GM12864 (cell line): Measurements from ENCODE around the gene NKD1.

Experiments used
- DNase-seq: peaks from one replicate; pipeline ENCODE4 v3.0.0-alpha.2; 2011; ENCODE audit warnings: low read depth
- H3K4me3 ChIP-seq: 2 replicates; pipeline ENCODE4 v1.5.1; 2011; ENCODE audit warnings: mild to moderate bottlenecking, low read depth, low read length, control low read depth
- CTCF ChIP-seq: IDR thresholded peaks from 2 replicates; pipeline ENCODE4 v1.5.1; 2011; ENCODE audit warnings: low read depth, mild to moderate bottlenecking, moderate library complexity, low read length, control low read depth, inconsistent platforms; ENCODE audit errors: missing control alignments

The NKD1 gene

GRCh38 chr16:50584033-50584722, 36.0 kb downstream of the NKD1 start:
- peak; percentile 19 for DNase-seq
- TF ChIP-seq CTCF: no peak
- no peak overlapping the region for H3K4me3 ChIP-seq

- no peak overlapping the region for H3K4me3 ChIP-seq
- DNase-seq: no peak
- TF ChIP-seq CTCF: no peak
These were observed 37.2 kb downstream of the NKD1 start for GRCh38 chr16:50585331-50585776.

GRCh38 chr16:50587543-50587942, 39.3 kb downstream of the NKD1 start:
- TF ChIP-seq CTCF: no peak
- no peak overlapping the region for H3K4me3 ChIP-seq
- no peak for DNase-seq

GRCh38 chr16:50588276-50588675, 40.1 kb downstream of the NKD1 start:
- no peak for DNase-seq
- no peak overlapping the region for H3K4me3 ChIP-seq

GRCh38 chr16:50591209-50591608, 43.0 kb downstream of the NKD1 start:
- TF ChIP-seq CTCF: no peak
- DNase-seq: no peak
- H3K4me3 ChIP-seq: no peak overlapping the region

More at GRCh38 chr16:50588276-50588675, 40.1 kb downstream of the NKD1 start:
- no peak for TF ChIP-seq CTCF

- TF ChIP-seq CTCF: no peak
- H3K4me3 ChIP-seq: no peak overlapping the region
- no peak for DNase-seq
These were observed 43.9 kb downstream of the NKD1 start for GRCh38 chr16:50591800-50592771.
